HEK293 (cell line): Measurements from ENCODE around the gene RAB7B.

ENCODE experiments used
- ZNF155 ChIP-seq: fragments of 450-650 bp; formaldehyde crosslinking; IDR thresholded peaks from 2 replicates; pipeline ENCODE4 v1.5.1; 2016; ENCODE audit warnings: missing biosample characterization, missing genetic modification characterization
- TF ChIP-seq, protein P1 (sequence below): fragments of 450-650 bp; formaldehyde crosslinking; IDR thresholded peaks from 2 replicates; pipeline ENCODE4 v1.5.1; 2016; ENCODE audit warnings: missing biosample characterization, missing genetic modification characterization

DNA sequence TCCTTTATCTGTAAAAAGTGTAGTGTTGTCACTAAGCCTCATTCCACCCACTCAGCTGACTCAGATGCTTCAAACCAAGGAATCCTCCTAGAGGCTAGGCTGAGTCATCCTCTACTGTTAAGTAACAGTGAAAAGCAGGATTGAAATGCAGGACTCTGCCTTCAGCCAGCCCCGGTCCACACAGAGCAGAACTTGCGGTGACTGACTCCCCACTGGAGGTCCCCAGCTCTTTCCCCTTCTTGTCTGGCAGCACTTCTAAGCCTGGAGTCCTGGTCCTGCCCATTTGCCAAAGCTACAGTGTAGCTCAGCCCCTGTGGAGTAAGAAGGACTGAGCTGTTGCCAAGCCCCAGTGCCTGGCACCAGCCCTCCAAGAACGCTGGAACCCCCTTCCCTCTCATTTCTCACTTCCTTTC, 1.7 kb downstream of the RAB7B start:
- TF ChIP-seq, protein P1, sequence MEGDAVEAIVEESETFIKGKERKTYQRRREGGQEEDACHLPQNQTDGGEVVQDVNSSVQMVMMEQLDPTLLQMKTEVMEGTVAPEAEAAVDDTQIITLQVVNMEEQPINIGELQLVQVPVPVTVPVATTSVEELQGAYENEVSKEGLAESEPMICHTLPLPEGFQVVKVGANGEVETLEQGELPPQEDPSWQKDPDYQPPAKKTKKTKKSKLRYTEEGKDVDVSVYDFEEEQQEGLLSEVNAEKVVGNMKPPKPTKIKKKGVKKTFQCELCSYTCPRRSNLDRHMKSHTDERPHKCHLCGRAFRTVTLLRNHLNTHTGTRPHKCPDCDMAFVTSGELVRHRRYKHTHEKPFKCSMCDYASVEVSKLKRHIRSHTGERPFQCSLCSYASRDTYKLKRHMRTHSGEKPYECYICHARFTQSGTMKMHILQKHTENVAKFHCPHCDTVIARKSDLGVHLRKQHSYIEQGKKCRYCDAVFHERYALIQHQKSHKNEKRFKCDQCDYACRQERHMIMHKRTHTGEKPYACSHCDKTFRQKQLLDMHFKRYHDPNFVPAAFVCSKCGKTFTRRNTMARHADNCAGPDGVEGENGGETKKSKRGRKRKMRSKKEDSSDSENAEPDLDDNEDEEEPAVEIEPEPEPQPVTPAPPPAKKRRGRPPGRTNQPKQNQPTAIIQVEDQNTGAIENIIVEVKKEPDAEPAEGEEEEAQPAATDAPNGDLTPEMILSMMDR (tag by site-specific recombination), result no peak
- TF ChIP-seq ZNF155 (tag by site-specific recombination), result no peak
